ENCODE data around the gene FCGR3A.
"Not testable (repeated sequence)": the region's sequence is repeated elsewhere in the genome, so short reads cannot be mapped to it uniquely, and the experiment has no call there.

The FCGR3A gene

DNA sequence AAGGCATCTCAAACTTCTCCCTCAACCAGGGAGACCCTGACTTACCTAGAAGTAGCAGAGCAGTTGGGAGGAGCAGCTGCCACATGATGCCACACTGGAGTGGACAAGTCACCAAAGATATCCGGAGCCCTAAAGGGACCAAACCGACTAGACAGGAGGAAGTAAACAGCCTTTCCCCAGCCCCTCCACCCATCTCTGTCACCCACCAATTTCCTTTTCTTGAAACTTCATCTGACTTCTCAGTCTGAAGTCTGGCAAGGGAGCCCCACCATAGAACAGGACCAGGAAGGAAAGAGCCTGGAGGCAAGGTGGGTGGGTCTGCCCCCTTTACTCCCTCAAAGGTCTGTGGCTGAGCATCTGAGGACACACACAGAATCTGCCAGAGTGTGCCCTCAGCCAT, at the start of gene FCGR3A:
FCGR3A (minus strand) TSS at position 167 of the 400 bp plus-strand sequence; CDS start at position 85, 82 bp downstream.
- no peak within 1 kb of the TSS for H3K4me3 ChIP-seq (ENCODE audit: low read length)
- no peak for TF ChIP-seq ZNF274 (IDR thresholded peaks at IDR 0.05; ENCODE audit: low read depth, low read length)

DNA sequence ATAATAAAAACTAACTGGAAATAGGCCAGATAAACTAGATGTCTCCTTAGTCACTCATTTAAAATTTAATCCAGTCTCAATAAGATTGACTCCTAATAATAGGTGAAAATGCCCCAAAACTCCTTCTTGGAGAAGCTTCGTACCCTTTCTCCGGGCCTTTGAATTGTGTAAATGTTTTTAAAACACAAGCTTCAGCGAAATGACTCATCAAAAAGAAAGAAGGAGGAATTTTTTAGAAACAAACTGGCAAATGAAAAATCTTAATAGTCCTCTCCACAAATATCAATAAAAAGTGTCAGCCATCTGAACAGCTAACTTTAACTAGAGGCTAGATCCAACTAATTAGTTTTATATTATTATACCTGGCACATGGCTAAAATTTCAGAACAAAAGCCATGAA, 47.5 kb upstream of the FCGR3A start:
- H3K4me3 ChIP-seq (ENCODE audit: low read length): not testable (repeated sequence)

DNA sequence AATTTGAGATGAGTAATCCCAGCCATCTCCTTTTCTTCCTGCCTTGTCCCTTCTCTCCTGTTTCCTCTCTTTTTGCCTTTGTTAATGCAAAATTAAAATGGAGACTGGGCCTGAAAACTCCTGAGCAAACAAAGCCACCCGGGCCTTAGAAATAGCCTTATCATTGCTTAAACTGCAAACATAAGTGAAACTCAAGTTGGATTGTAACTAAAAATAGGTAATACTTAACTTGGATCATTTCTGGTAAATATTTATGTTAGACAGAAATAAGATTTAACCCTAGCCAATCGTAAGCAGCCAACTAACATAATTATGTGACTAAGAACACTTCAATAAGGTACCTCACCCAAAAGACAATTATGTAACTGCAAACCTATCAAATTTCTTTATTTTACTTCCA, 46.0 kb upstream of the FCGR3A start:
- not testable (repeated sequence) for H3K4me3 ChIP-seq (ENCODE audit: low read length)

DNA sequence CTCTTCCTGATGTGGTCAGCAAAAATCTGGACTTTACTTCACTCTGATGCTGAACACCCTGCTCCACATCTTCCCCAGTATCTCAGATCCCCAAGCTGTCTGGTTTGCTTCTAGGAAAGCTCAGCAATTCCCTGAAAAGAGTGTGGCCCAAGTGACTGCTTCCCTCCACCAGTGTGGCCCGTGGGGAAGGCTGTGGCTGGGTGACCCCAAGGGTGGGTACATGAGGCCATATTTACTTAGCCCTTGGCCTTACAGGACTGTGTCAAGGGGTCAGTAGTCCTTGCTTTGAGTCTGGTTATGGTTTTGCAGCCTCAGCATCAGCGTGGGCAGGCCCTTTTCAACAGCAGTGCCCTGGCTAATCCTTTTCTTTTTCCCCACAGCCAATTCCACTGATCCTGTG, 45.6 kb upstream of the FCGR3A start:
- not testable (repeated sequence) for H3K4me3 ChIP-seq (ENCODE audit: low read length)

DNA sequence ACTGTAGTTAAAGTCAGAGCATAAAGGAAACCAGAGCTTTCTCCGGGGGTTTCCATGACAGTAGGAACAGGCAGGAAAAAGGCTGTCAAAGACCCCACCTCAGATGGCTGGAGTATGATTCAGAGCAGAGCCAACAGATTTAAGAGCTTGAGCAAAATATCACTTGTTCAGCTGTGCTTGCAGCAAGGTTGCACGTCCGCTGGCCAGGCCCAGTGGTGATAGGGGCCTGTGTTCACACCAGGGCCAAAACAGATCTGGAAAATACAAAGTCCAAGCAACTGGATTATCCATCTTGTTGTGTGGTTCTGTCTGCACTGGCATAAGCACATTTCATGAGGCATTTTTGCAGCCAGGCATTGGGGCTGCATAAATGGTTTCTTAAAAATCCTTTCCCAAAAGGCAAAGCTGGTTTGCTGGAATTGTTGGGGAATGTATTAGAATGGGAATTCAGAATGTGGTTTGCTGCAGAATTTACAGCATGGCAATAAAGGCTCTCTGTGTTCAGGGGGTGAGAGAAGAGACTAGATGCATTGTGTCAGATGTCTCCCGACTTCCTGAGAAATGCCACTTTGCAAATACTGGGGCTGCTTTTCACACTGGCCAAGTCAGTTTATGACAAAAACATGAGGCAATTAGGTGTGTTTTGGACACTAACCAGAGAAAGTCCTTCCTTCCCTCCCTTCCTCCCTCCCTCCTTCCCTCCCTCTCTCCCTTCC, 44.8 kb upstream of the FCGR3A start:
- H3K4me3 ChIP-seq (ENCODE audit: low read length): not testable (repeated sequence)

DNA sequence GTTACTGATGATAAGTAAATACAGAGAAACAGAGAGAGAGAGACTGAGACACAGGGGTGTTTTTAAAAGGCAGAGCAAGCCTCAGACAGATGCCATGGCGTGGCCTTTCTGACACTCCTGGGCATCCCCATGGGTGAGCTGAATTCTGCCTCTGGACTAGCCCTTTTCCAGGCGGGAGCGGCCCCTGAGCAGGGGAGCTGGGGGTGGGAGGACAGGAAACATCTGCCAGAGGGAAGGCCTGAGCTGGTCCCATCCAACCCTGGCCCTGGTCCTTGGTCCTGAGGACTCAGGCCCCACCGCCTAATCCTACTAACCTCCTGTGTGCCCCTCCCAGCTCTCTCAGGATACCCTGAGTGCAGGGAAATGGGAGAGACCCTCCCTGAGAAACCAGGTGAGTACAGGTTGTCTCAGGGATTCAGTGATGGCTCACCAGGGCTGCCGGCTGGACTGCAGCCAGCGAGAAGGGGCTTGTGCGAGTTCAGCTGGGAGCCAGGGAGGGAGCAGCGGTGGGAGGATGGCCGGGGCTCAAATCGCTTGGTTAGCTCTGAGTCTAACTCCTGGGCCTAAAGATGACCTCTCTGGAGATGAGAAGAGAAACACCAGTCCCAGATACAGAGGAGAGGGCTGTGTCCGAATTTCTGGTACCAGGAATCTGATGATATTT, 43.6 kb upstream of the FCGR3A start:
- H3K4me3 ChIP-seq (ENCODE audit: low read length): not testable (repeated sequence)

DNA sequence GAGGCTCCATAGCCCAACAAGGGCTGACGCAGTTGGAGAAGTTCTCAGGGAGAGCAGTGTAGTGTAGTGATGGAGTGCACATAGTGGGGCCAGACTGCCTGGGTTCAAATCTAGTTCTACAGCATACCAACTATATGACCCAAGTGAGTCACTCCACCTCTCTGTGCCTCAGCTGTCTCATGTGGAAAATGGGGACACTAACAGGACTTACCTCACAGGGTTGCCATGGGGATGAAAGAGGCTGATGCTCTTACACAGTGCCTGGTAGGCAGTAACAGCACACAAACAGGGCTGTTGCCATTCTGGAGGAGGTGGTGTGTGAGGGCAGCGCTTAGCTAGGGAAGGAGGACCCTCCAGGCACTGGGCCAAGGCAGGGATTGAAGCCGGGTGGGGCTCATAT, 43.0 kb upstream of the FCGR3A start:
- not testable (repeated sequence) for H3K4me3 ChIP-seq (ENCODE audit: low read length)

DNA sequence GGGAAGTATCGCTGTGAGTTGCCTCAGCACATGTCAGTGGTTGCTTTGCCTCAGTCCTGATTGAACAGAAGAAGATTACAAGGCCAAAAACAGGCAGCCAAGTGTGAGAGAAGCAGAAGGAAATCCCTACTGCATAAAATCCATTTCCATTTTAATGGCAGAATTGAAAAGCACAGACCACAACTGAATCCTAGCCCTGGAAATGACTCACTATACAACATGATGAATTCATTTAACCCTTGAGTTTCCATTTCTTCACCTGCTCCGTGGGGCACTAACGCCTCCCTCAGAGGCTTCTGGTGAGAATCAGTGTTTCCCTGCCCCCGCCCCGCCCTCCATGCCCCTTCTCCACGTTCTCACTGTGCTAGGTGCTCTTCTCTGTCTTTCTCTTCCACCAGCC, 40.3 kb upstream of the FCGR3A start:
- H3K4me3 ChIP-seq (ENCODE audit: low read length): not testable (repeated sequence)

DNA sequence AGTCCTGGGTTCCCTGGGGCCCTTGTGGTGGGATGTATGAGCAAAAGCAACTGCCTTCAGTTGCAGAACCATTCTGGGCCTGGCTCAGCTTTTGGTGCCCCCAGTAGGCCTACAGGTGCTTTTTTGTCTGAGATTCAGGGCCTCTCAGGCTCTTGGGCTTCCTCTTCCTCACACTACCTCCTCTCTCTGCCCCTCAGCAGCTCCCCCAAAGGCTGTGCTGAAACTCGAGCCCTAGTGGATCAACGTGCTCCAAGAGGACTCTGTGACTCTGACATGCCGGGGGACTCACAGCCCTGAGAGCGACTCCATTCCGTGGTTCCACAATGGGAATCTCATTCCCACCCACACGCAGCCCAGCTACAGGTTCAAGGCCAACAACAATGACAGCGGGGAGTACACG, 39.7 kb upstream of the FCGR3A start:
- not testable (repeated sequence) for H3K4me3 ChIP-seq (ENCODE audit: low read length)

DNA sequence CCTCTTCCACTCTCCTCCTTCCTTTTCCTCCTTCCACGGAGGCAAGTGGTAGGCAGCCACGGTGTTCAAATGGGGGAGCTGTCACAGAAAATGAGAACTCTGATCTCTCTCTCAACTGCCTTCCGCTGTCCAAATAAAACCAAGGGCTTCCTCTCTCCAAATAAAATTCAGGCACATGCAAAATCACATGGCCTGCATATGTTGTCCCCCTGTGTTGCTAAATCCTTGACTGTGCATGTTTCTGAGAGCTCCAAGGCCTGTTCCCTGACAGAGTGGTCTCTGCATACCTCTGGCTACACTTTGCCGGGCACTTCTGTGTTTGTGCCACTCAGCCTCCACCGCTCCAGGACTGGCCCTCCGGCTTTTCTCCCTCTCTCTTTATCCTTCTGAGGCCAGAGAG, 39.0 kb upstream of the FCGR3A start:
- H3K4me3 ChIP-seq (ENCODE audit: low read length): not testable (repeated sequence)

DNA sequence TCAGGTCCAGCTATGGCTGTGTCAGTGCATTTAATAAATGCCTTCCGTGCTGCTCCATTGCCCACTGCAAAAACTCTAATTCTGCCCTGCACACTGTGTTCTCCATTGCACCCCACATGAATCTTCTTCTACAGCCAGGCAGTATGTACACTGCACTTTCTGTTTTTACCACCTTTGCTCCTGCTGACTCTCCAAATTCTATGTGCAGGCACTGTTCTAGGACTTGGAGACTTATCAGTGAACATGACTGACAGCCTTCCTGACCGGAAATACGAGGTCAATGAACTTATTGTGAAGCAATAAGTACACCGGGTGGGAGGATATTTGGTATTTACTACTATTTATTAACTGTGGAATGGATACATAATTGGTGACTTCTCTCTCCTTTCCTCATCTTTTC, 33.3 kb upstream of the FCGR3A start:
- not testable (repeated sequence) for H3K4me3 ChIP-seq (ENCODE audit: low read length)

DNA sequence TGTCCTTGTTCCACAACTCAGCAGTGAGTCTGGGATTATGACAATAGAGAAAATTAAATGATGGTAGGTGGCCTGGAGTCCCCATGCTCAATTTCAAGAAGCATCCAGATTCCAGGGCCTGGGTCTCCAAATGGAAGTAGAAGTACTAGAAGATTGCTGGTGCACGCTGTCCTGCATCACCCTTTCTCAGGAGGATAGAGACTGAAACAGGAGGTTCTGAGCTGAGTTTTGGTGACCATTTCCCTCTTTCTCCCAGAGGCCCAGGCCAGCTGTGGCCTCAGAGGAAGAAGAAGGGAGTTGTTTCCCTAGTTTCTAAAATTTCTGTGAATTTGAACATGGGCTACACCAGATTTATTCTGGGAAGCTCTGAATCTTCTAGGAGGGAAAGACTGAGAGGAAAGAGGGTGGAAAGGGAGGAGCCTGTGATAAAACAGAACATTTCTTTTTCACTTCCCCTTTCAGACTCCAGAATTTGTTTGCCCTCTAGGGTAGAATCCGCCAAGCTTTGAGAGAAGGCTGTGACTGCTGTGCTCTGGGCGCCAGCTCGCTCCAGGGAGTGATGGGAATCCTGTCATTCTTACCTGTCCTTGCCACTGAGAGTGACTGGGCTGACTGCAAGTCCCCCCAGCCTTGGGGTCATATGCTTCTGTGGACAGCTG, 31.4 kb upstream of the FCGR3A start:
- H3K4me3 ChIP-seq (ENCODE audit: low read length): not testable (repeated sequence)

DNA sequence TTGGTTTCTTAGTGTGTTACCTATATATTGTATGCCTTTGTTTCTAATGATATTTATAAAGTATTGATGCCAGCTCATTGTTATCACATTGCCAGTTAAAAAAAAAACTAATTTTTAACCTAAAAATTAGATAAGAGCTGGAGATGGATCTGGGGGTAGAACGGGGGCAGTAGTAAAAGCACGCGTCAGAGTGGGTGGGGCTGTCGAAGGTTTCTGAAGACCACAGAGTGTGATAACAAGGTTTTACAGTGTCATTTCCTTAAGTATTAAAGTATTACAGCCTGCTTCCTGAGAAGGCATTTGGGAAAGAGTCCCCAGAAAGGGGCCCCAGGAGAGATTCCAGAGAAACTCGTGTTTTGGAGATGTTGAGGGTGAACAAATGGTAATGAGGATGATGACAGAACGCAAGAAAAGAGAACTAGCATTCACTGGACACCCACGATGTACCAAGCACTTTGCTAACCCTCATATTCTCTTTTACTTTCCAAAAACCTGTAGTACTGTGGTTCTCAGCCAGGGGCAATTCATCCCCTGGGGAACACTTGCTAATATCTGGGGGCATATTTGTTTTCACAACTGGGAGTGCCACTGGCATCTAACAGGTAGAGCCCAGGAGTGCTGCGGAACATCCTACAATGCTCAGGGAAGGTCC, 30.4 kb upstream of the FCGR3A start:
- H3K4me3 ChIP-seq (ENCODE audit: low read length): not testable (repeated sequence)

DNA sequence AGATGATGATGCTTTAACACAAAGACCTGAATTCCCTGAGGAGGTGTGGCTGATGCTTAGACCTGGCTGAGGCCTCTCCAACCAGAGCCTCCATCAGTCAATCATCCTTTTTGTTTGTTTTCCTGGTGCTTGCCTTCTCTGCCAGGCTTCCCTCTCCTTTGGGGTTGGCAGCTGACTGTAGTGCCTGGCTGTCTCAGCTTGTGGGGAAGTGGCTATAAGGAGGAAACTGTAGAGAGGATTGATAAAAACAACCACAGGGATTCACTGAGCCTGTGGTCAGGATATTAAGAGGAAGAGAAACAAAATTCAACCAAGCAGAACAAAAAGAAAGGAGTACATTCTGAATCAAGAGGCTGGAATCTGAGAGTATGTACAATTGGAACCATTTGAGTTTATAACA, 27.1 kb upstream of the FCGR3A start:
- not testable (repeated sequence) for H3K4me3 ChIP-seq (ENCODE audit: low read length)

DNA sequence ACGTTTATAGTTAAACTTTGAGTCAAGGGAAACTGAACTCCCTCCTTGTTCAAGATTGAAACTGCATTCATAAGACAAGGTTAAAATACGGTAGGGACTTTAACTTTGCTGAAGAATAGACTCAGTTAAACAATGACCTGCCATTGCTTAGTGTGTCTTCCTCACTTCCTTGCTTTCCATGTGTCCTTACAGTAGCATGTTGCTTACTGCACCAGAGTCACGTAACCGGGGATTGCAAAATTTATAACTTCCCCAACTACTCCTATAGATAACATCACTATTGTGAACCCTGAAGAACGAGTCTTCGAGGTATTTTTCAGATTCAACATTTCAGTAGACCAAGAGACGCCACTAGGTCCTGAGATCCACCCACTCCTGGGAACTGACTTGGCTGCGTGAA, 22.1 kb upstream of the FCGR3A start:
- not testable (repeated sequence) for H3K4me3 ChIP-seq (ENCODE audit: low read length)

DNA sequence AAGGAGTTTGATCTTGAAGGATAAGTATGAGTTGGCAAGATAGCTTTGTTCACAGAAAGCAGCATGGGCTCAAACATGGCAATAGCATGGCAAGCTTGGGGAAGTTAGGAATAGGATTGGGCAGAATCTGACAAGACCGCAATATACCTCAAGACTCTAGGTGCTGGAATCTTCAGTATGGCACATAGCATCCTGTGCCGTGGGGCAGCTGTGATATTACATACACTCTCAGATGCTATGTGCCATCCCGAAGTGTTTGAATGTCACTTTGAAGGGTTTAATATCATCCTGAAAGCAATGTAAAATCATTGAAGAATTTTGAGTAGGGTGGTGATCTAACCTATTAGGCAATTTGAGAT, 17.0 kb upstream of the FCGR3A start:
- H3K4me3 ChIP-seq (ENCODE audit: low read length): not testable (repeated sequence)

DNA sequence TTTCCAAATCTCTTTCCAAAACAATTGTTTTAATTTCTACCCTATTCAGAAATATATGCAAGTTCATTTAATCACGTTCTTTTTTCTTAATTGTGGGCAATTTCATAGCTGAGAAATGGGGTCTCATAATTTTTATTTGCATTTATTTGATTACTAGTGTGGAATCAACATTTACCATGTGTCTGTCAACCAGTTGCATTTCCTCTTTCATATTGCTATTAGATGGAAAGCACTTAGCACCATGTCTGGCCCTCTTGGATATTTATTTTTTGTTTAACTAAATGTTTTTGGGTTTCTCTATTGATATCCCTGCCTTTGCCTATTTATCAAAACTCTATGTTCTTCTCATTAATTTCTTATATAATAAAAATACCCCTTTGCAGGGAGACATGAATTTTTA, 13.9 kb upstream of the FCGR3A start:
- not testable (repeated sequence) for H3K4me3 ChIP-seq (ENCODE audit: low read length)

DNA sequence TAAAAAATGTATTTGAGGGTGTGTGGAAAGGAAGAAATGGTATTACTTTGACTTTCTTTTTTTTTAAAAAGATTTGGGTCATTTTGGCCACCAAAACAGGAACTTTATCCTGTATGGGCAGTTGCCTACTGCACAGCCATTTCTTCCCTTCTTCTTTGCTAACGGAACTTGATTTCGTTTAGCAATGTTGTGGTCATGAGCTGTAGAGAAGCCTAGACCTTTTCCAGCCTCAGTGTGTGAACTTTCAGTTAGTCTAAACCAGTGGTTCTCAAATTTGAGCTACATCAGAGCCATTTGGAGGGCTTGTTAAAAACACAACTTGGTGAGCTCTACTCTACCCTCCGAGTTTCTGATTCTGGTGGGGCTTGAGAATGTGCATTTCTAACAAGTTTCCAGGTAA, 12.8 kb upstream of the FCGR3A start:
- H3K4me3 ChIP-seq (ENCODE audit: low read length): not testable (repeated sequence)

DNA sequence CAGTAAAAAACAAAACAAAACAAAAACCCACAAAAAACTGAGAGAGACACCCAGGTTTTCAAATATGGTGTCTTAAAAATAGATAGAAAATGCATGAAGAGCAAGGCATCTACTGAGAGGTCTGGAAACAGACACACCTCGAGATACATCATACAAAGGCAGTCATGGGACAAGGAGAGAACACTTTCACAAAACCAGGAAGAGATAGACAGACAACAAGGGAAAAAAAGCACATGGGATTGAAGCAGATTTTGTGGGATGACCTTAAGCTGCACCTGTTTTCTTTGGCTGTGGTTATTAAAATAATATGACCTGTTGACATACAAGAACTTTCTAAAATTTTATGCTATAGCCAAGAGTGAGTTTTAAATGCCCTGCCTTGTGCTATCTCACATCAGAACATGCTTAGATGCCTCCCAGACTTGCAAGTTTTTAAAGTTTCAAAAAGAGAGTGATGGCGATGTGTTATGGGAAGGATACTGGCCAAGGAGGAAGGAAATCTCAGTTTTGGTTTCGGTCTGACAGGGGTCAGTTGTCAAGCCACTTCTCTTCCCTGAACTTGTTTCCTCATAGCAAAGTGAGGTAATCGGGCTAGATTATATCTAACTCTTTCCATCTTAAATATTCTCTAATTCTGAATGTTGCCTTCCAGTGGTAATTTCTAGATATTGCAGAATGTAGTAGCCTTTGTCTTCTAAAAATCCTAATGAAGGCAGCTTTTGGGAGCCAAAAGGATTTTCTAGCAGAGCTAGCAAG, 11.5 kb upstream of the FCGR3A start:
- H3K4me3 ChIP-seq (ENCODE audit: low read length): not testable (repeated sequence)

DNA sequence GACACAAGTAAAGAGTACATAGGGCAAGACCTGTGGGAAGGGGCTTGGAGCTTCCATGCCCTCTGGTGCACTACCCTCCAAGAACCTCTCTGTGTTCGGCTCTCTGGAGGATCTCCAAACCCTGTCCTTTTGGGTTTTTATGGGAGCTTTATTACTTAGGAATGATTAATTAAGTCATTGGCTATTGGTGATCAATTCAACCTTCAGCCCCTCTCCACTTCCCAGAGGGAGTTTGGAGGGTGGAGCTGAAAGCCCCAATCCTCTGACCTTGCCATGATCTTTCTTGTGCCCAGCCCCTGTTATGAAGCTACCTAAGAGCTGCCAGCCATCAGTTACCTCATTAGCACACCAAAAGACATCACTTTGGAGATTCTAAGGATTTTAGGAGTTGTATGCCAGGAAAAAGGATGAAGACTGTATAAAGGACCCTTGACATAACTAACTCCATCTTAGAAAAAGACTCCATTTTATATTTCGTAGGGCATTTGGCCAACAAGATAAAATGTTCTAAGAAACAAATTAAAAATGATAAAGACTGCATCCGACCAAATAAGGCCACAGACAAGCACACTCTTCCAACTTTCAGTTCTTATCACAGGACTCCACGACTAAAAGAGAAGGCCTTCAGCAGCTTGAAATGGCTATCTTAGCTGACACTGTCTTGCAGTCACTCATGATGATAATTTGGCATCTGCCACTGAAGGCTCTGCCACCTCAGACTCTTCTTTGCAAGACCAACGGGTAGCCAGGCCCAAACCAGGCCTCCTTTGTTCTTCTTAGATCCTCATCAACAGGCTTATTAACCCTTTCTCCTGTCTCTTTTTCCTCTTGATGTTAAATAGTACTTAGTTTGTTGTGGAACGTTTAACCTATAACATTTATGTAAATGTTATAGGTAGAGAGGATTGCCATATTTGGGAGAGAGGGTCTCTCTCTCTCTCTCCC, 8.2 kb upstream of the FCGR3A start:
- not testable (repeated sequence) for H3K4me3 ChIP-seq (ENCODE audit: low read length)
